ENCODE data around the gene MRGPRD.

- no peak for TF ChIP-seq CTCF (IDR thresholded peaks at IDR 0.05; ENCODE audit: low read length)
- TF ChIP-seq EZH2phosphoT487 (IDR thresholded peaks at IDR 0.05; ENCODE audit: low read length) = no peak
- no peak for TF ChIP-seq EZH2 (optimal IDR thresholded peaks at IDR 0.05; ENCODE audit: low read depth, low read length)
Observed at GRCh38 chr11:68956547-68957254, 24.1 kb downstream of the MRGPRD start.
